ENCODE measurements around the gene BORCS6. TPM values are rescaled to one million over a fixed set of nuclear protein-coding genes. Genes with fewer than 3 reads are reported as not detected.

BORCS6 gene
- total RNA-seq, 1 donor from 2014 or later, result 5.8 TPM

DNA sequence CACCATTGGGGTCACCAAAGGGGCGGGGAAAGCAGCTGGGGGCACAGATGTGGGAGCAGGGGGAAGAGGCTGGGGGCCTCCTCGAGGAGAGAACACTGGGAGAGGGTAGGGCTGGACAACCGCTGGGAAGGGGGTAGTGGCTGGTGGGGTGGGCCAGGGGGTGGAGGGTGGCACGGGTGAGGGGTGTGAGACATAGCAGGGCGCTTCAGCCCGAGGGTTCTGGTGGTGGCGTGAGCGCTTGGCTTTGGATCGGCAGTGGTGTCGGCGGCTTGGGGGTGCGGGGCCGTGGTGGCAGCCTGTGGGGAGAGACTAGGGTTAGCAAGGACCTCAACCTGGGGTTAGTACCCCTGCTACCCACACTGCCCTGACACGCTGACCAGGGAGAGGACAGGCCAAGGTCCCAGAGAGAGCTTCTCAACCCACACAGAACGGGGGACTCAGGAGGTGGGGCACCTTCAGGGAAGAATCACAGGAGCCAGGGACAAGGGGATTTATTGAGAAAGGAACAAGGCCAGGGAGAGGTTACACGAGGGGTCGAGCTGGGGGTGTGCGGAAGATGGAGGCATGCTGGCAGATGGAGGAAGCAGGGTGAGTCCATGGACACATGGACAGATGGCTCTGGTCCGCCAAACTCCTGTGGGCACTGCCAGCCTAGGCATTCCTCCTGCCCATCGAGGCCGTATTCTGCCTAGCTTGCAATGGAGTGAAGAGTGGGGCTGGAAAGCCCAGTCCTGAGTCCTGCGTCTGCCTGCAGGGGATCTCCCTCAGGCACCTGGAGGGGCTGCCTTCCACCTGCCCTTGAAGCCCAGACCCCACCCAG, 46.2 kb downstream of the BORCS6 start:
- DNase-seq (ENCODE audit: low spot score), result no peak

DNA sequence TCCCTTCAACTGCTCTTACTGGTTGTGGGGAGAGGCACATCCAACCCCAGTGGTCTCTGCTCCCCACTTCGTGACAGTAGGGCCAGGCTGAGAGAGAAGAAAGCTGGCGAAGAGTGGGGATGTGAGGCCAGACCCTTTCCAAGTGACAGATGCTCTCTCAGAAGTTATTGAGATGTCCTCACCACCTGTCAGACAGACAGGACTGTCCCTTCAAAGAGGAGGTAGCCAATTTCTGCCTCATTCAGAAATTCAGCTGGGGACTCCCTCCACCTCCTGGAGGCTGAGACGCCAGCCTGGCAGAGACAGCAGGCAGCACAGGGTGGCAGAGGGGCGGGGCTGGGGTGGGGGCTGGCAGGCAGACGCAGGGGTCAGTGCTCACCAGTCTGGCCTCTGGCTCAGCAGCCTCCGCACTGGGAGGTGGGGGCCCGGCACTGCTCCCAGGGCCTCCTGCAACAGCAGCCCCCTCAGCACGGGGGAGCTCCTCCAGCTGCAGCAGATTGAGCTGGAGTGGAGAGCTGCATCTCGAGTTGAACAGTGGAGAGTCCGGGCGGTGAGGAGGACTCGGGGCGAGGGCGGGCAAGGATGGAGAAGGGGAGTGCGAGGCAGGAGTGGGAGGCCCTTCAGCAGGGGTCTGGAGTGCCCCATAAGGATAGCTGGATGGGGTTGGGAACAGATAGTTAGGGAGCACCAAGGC, 46.9 kb downstream of the BORCS6 start:
- DNase-seq (ENCODE audit: low spot score), result no peak

DNA sequence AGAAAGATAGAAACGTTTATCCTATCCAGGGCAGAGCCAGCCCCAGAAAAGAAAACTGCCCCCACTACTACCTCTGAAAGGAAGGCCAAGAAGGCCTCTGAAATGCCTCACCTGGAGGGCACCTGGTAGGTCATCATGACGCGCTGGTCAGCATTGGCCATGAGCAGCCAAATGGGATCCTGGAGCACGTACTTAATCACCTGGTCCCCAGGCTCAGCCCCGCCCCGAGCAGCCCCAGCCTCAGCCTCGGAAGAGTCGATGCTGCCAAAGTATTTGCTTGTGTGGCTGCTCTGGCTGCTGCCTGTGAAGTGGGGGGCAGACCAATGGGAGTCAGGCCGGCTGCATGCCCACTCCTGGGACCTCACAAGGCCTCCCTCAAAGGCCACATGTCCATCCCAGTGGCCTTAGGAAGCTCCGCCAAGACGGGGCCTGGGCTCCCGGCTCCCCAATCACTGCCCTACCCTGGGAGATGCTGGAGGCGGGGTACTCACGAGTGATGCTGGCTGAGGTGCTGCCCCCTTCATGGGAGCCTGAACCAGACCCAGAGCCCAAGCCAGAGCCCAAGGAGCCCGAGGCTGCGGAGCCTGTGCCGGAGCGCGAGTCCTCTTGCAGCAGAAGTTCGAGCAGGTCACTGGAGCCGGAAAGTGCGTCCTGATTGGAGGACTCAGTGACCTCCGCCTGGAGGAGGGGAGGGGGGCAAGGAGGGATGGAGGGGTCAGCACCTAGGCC, 47.7 kb downstream of the BORCS6 start:
- no peak for DNase-seq (ENCODE audit: low spot score)

DNA sequence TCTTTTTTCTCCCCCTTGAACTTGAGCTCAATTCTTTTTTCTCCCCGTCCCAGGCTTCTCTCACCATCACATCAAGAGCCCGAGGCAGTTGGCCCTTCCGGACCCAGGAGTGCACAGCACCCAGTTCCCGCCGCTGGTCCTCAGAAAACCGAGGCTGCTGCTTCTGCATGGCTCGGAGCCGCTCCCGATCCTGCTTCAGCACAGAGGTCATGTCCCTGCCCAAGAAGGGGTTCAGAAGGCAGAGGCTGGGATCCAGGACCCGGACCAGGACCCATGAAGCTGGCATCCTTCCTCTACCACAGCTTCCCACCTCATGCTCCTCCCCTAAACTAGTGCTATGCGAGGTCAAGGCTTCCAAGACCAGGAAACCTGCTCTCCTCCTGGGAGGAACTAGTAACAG, 48.2 kb downstream of the BORCS6 start:
- no peak for DNase-seq (ENCODE audit: low spot score)

DNA sequence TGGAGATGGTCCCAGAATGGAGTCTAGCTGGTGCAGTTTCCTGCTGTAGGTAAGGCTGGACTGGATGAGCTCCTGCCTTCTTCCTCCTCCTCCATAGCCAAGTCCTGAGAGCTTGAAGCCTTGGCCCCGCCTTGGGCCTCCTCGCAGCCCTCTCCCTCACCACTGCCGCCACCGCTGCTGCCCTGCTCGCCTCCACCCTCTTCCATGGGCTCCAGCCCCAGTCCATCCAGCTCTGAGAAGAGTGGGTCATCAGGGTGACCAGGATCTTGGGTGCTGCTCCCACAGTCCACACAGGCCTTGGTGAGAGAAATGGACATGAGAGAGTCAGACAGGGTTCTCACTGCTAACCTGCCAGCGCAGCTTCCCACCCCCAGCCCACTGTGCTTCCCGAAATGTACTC, 48.9 kb downstream of the BORCS6 start:
- DNase-seq (ENCODE audit: low spot score), result no peak

DNA sequence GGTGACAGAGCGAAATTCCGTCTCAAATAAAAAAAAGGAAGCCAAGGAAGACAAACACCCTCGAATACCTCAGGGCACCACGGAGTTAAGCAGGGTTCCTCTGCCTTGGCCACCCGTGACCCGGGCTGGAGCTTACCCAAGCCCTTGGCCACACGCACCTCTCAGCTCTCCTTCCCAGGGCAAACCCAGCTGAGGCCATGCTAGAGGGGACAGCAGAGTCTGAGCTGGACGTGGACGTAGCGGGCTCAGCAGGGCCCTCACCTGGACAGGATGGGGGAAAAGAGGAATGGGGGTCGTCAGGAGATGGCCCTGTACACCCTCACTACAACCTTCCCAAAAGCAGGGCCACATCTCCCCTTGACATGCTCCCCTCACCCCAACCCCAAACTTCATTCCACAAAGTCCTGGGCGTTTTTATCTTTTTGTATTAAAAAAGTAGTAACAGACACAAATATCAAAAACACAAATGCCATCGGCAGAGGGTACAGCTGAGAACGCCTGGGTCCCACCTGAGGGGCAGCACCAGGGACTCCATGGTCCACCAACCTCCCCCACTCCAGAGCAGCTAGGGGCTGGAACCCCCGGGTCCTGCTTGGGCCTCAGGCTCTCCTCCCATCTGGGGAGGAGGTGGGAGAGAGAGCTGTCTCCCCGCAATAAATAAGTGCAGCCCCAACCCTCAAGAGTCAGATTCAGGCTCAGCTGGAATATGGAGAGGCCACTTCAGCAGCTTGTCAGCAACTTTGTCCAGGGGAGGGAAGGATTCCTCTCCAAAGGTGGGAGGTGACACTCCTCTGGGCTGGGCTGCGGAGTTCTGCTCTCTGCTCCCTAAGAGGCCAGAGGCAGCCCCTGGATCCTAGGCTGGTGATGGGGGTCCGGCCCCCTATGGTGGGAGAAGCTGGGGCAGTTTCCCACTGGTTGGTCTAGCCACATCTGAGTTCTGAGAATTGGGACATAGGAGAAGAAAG, 49.6 kb downstream of the BORCS6 start:
- DNase-seq (ENCODE audit: low spot score), result no peak

DNA sequence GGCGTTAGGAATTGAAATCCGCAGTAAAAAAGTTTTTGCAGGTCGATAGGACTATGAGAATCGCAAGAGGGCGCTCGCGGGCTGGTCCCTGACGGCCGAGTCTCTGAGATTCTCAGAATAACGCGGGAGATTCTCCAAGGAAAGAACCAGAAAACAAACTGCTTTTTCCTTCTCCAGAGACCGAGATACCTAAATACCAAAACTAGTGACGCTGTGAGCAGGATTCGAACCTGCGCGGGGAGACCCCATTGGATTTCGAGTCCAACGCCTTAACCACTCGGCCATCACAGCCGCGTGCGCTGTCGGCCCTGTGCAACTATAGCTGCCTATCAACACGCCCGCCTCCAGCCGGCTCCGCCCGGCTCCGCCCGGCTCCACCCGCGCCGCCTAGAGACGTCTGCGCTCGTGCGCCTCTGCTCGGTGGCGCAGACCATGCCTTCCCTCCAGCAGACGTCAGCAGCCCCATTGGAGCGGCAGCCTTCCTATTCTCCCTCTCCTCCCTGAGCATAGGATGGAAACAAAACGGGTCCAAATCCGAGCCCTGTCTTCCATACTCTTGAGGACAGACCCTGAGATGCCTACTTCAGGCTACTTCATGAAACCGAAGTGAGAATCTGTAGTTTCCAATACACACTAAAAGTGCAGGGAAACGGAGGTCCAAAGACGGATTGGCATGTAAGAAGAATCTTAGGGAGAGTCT, 51.2 kb downstream of the BORCS6 start:
- peak; percentile 97 for DNase-seq (ENCODE audit: low spot score)

DNA sequence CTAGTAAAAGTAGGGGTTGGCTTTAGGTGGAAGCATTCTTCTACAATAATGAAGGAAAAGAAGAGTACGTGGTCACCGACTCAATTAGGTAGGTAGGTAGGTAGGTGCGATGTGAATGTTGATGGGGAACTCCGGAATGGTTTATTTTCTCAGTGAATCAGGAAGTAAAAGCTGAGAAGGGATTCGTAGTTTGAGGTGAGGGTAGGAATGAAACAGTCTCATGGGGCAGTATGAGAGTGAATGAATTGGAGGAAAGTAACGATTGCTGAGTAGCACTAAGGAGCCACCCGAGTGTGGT, 51.7 kb downstream of the BORCS6 start:
- no peak for DNase-seq (ENCODE audit: low spot score)

Small RNA genes lying within 50 kb of the gene (microRNA-seq; reads per million reads assigned to microRNA genes)
- 15.3 reads per million, percentile 12 among the genes with 10 or more reads in this experiment for gene MIR4521 (ENCODE audit: borderline number of aligned reads)
- gene MIR6883 (ENCODE audit: borderline number of aligned reads), result not detected

Other genes with a start within 250 kb of the BORCS6 start
- not detected for gene GUCY2D, start 187.6 kb downstream of the BORCS6 start, total RNA-seq
- gene ALOX15B, start 151.1 kb downstream of the BORCS6 start, total RNA-seq, result 2.9 TPM
- not detected for gene ALOX12B, start 102.5 kb downstream of the BORCS6 start, total RNA-seq
- gene ALOXE3, start 71.7 kb downstream of the BORCS6 start, total RNA-seq, result not detected
- not detected for gene HES7, start 66.1 kb downstream of the BORCS6 start, total RNA-seq
- gene PER1, start 37.8 kb downstream of the BORCS6 start, total RNA-seq, result 316 TPM
- gene VAMP2, start 27.2 kb downstream of the BORCS6 start, total RNA-seq, result 52.4 TPM
- 16.3 TPM for gene TMEM107, start 13.8 kb downstream of the BORCS6 start, total RNA-seq
- not detected for gene AURKB, start 20.4 kb upstream of the BORCS6 start, total RNA-seq
- 34.3 TPM for gene CTC1, start 57.9 kb upstream of the BORCS6 start, total RNA-seq
- 39.2 TPM for gene PFAS, start 59.1 kb upstream of the BORCS6 start, total RNA-seq
- gene RANGRF, start 98.5 kb upstream of the BORCS6 start, total RNA-seq, result 20.8 TPM
- gene SLC25A35, start 105.2 kb upstream of the BORCS6 start, total RNA-seq, result 3.9 TPM
- 71.8 TPM for gene ARHGEF15, start 120.1 kb upstream of the BORCS6 start, total RNA-seq
- not detected for gene ODF4, start 149.7 kb upstream of the BORCS6 start, total RNA-seq
- gene RPL26, start 193.0 kb upstream of the BORCS6 start, total RNA-seq, result 1,206 TPM
- not detected for gene RNF222, start 207.6 kb upstream of the BORCS6 start, total RNA-seq
- gene NDEL1, start 245.7 kb upstream of the BORCS6 start, total RNA-seq, result 112 TPM